H9 (cell line): Measurements from ENCODE around the gene HSD17B8. TPM values are rescaled to one million over a fixed set of nuclear protein-coding genes. Genes with fewer than 3 reads are reported as not detected.
A peak's percentile ranks its signal among the peaks of the same experiment; 100 is the strongest.

Experiments
- DNase-seq: peaks from one replicate; pipeline ENCODE4 v3.0.0-alpha.2; 2017
- H2AFZ ChIP-seq: one replicate; pipeline ENCODE4 v1.6.1; 2013; ENCODE audit warnings: mild to moderate bottlenecking, low read length, control low read depth, moderate library complexity
- H2AK5ac ChIP-seq: 2 replicates; pipeline ENCODE4 v1.6.1; 2013; ENCODE audit warnings: low read length, control low read depth, mixed read lengths; ENCODE audit not compliant: insufficient read length
- H2BK120ac ChIP-seq: one replicate; pipeline ENCODE4 v1.6.1; 2013; ENCODE audit warnings: low read depth, mild to moderate bottlenecking, low read length, control low read depth, inconsistent platforms; ENCODE audit not compliant: poor library complexity, severe bottlenecking
- H2BK12ac ChIP-seq: 2 replicates; pipeline ENCODE4 v1.6.1; 2013; ENCODE audit warnings: low read length, control low read depth, mixed read lengths, low read depth; ENCODE audit not compliant: insufficient read length
- H2BK15ac ChIP-seq: 2 replicates; pipeline ENCODE4 v1.6.1; 2013; ENCODE audit warnings: low read depth, low read length, control low read depth
- H2BK20ac ChIP-seq: one replicate; pipeline ENCODE4 v1.6.1; 2013; ENCODE audit warnings: low read depth, mild to moderate bottlenecking, low read length, control low read depth, inconsistent platforms; ENCODE audit not compliant: poor library complexity, severe bottlenecking
- H2BK5ac ChIP-seq: 2 replicates; pipeline ENCODE4 v1.6.1; 2013; ENCODE audit warnings: low read length, control low read depth, mixed read lengths; ENCODE audit not compliant: insufficient read length
- H3K14ac ChIP-seq: 2 replicates; pipeline ENCODE4 v1.6.1; 2013; ENCODE audit warnings: low read length, control low read depth; ENCODE audit not compliant: insufficient read depth
- H3K18ac ChIP-seq: 2 replicates; pipeline ENCODE4 v1.6.1; 2013; ENCODE audit warnings: low read depth, mild to moderate bottlenecking, mixed read lengths, low read length, control low read depth; ENCODE audit not compliant: insufficient read length
- H3K23ac ChIP-seq: 2 replicates; pipeline ENCODE4 v1.6.1; 2013; ENCODE audit warnings: low read length, control low read depth, mixed read lengths, low read depth; ENCODE audit not compliant: insufficient read length
- H3K23me2 ChIP-seq: 2 replicates; pipeline ENCODE4 v1.6.1; 2013; ENCODE audit warnings: low read depth, mild to moderate bottlenecking, mixed read lengths, low read length, control low read depth; ENCODE audit not compliant: insufficient read length, poor library complexity, severe bottlenecking
- H3K27ac ChIP-seq: 2 replicates; pipeline ENCODE4 v1.5.1; 2013; ENCODE audit warnings: low read length, control low read depth, mixed read lengths, low read depth; ENCODE audit not compliant: insufficient read length
- H3K27me3 ChIP-seq: 2 replicates; pipeline ENCODE4 v1.6.1; 2013; ENCODE audit warnings: low read length, control low read depth, inconsistent platforms; ENCODE audit not compliant: insufficient read depth
- H3K4ac ChIP-seq: 2 replicates; pipeline ENCODE4 v1.6.1; 2013; ENCODE audit warnings: low read depth, mild to moderate bottlenecking, control low read depth, inconsistent platforms, low read length, moderate library complexity
- H3K4me1 ChIP-seq: 2 replicates; pipeline ENCODE4 v1.6.1; 2013; ENCODE audit warnings: low read length, control low read depth, inconsistent platforms; ENCODE audit not compliant: insufficient read depth
- H3K4me2 ChIP-seq: 2 replicates; pipeline ENCODE4 v1.6.1; 2013; ENCODE audit warnings: low read length, control low read depth, mixed read lengths; ENCODE audit not compliant: insufficient read length, insufficient read depth
- H3K56ac ChIP-seq: 2 replicates; pipeline ENCODE4 v1.6.1; 2013; ENCODE audit warnings: low read depth, mild to moderate bottlenecking, mixed read lengths, low read length, control low read depth; ENCODE audit not compliant: insufficient read length
- H3K79me1 ChIP-seq: 2 replicates; pipeline ENCODE4 v1.6.1; 2013; ENCODE audit warnings: low read depth, mild to moderate bottlenecking, moderate library complexity, low read length, control low read depth, inconsistent platforms; ENCODE audit not compliant: insufficient read depth, poor library complexity, severe bottlenecking
- H3K79me2 ChIP-seq: 2 replicates; pipeline ENCODE4 v1.6.1; 2013; ENCODE audit warnings: low read length, control low read depth, inconsistent platforms; ENCODE audit not compliant: insufficient read depth
- H3K9ac ChIP-seq: 2 replicates; pipeline ENCODE4 v1.6.1; 2013; ENCODE audit warnings: low read length, control low read depth, mixed read lengths; ENCODE audit not compliant: insufficient read length; ENCODE audit errors: extremely low read depth
- H3K9me3 ChIP-seq: one replicate; pipeline ENCODE4 v1.6.1; 2013; ENCODE audit warnings: low read depth, low read length, inconsistent platforms; ENCODE audit not compliant: control insufficient read depth
- H3T11ph ChIP-seq: one replicate; pipeline ENCODE4 v1.6.1; 2013; ENCODE audit warnings: mild to moderate bottlenecking, low read length, control low read depth, inconsistent platforms
- H4K20me1 ChIP-seq: one replicate; pipeline ENCODE4 v1.6.1; 2013; ENCODE audit not compliant: control insufficient read depth, insufficient read length, insufficient read depth
- H4K5ac ChIP-seq: 2 replicates; pipeline ENCODE4 v1.6.1; 2013; ENCODE audit warnings: low read depth, mild to moderate bottlenecking, mixed read lengths, low read length, control low read depth; ENCODE audit not compliant: insufficient read length
- H4K8ac ChIP-seq: replicated peaks from 2 replicates; pipeline ENCODE4 v1.6.1; 2013; ENCODE audit warnings: low read length, control low read depth, mixed read lengths, low read depth; ENCODE audit not compliant: insufficient read length
- H4K91ac ChIP-seq: 2 replicates; pipeline ENCODE4 v1.6.1; 2013; ENCODE audit warnings: low read depth, mild to moderate bottlenecking, moderate library complexity, mixed read lengths, low read length, control low read depth; ENCODE audit not compliant: insufficient read length
- H3K27ac Mint-ChIP-seq, 3 experiments: 2 replicates in 2 of 3; 3 replicates in 1 of 3; pipeline ENCODE4 v1.8.0; 2020 to 2021; ENCODE audit warnings: mixed read lengths in 3 of 3, mild to moderate bottlenecking in 1 of 3, moderate library complexity in 1 of 3
- H3K27me3 Mint-ChIP-seq: 2 replicates; pipeline ENCODE4 v1.8.0; 2021; ENCODE audit warnings: low read depth, mild to moderate bottlenecking, moderate library complexity, mixed read lengths
- H3K36me3 Mint-ChIP-seq, 3 experiments: 2 replicates in 2 of 3; 3 replicates in 1 of 3; pipeline ENCODE4 v1.8.0; 2020 to 2021; ENCODE audit warnings: low read depth in 3 of 3, mixed read lengths in 3 of 3; ENCODE audit not compliant: insufficient read depth in 1 of 3
- H3K4me1 Mint-ChIP-seq, 2 experiments: 2 replicates each; pipeline ENCODE4 v1.8.0; 2020; ENCODE audit warnings: mixed read lengths in 2 of 2
- H3K4me3 Mint-ChIP-seq, 2 experiments: 2 replicates in 1 of 2; 3 replicates in 1 of 2; pipeline ENCODE4 v1.8.0; 2020 to 2021; ENCODE audit warnings: mild to moderate bottlenecking in 2 of 2, mixed read lengths in 2 of 2, moderate library complexity in 1 of 2
- H3K9me3 Mint-ChIP-seq, 2 experiments: 2 replicates in 1 of 2; 3 replicates in 1 of 2; pipeline ENCODE4 v1.8.0; 2020; ENCODE audit warnings: mild to moderate bottlenecking in 2 of 2, mixed read lengths in 2 of 2, moderate library complexity in 1 of 2
- CTCF ChIP-seq: fragments of 200-600 bp; sonication (generic); conservative IDR thresholded peaks from 3 replicates; pipeline ENCODE4 v1.8.0; 2021; ENCODE audit warnings: antibody characterized with exemption, mild to moderate bottlenecking
- WGBS: extraction: QIAGEN DNeasy Blood & Tissue Kit; methylation state at CpG from one replicate; pipeline ENCODE4 v1.1.7; 2013; ENCODE audit warnings: missing lambda C conversion rate, low lambda C conversion rate, mixed read lengths; ENCODE audit not compliant: insufficient read length; ENCODE audit errors: extremely low coverage; 5-methylcytosine and 5-hydroxymethylcytosine counted together
- total RNA-seq: library from RNA; stranded (reverse); gene quantifications from 2 replicates; pipeline ENCODE4 v1.2.1, GENCODE V29; 2021

Gene HSD17B8
- total RNA-seq, 1 experiment from 2014 or later = 7.1 TPM

DNA sequence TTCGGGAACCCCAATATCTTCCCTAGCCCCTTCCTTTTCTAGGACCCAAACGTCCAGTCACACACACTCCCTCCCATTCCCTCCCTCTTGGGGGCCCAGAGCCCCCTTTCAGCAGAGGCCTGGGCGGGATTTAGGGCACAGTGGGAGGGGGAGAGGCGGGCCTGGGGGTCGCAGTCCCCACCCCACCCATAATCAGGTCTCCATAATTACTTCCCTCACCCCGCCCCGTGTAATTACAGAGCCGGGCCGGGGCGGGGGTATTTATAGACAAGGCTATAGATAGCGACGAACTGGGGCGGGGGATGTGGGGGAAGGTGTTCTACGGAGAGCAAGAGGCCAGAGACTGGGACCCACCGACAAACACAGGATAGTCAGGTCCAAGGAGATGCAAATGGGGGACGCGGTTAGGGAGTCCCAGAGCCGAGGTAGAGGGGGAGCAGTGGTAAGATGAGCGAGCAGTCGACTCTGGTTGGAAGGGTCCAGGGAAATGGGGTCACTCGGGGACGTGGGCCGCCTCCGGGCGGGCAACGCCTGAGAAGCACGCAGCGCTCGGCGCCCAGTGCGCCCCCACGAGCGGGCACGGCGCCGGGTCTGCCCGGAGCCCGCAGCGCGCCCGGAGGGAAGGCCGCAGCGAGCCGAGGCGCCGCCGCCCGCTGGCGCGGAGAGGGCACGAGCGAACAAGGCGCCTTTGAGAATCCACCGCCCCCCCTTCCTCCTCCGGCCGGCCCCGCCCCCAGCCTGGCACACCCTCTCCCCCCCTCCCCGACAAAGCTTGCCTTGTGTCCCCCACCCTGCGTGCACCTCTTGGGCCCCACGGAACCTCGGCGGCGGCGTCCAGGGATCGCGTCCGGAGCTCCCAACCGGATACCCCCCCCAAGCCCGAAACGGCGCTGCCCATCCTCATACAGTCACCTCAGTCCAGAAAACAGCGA is 11.5 kb upstream of the HSD17B8 start:
- Histone ChIP-seq H3K9me3 (no peaks in the 10 kb centered on the region), H2BK5ac (no peak overlapping the region), H3K4ac (no peak overlapping the region), H3K4me1 (no peaks in the 10 kb centered on the region), H3K23me2 (peaks cover 11% of the 10 kb centered on the region), H4K20me1 (no peaks in the 10 kb centered on the region), H3K18ac (no peak overlapping the region), H2BK20ac (no peak overlapping the region), H3K9ac (no peak overlapping the region), H3K14ac (no peak overlapping the region), H4K5ac (no peak overlapping the region), H2AK5ac (no peak overlapping the region), H3K23ac (no peak overlapping the region), H4K91ac (no peak overlapping the region), H3K79me1 (no peaks in the 10 kb centered on the region), H3K56ac (no peak overlapping the region), H3K4me2 (peak overlapping the region; percentile 84), H3K79me2 (no peaks in the 10 kb centered on the region), H3K27me3 (peaks cover 3% of the 10 kb centered on the region; the same call in 1 of the 2 replicates), H2BK12ac (no peak overlapping the region), H2BK15ac (no peak overlapping the region), H2BK120ac (no peak overlapping the region), H4K8ac (no peak overlapping the region), H3K27ac (no peak overlapping the region), H3T11ph (no peak overlapping the region), H2AFZ (no peak overlapping the region)
- Mint-ChIP-seq H3K27ac (no peak overlapping the region), H3K9me3 (no peaks in the 10 kb centered on the region; a peak in 1 of 5 replicates), H3K4me1 (peaks cover 17 to 25% of the 10 kb centered on the region in 2 experiments), H3K4me3 (peak overlapping the region; percentile 76 to 91), H3K27me3 (peaks cover 50% of the 10 kb centered on the region), H3K36me3 (peaks cover 14 to 31% (median 25%) of the 10 kb centered on the region in 3 experiments; a peak in 6 of 7 replicates)
- DNase-seq = no peak
- no peak for TF ChIP-seq CTCF
- WGBS = no CpG with 5 or more reads among the region's 72 CpGs
